Activated CD4-positive, alpha-beta T cell treated with anti-CD3 and anti-CD28 coated beads, Interleukin-10, Interleukin-2, amounts not matched to agents 100 ng/mL and 50 ng/mL, durations not matched to agents 16 hours and 8 hours (primary cell): ENCODE measurements around the gene SGO2.
"Not testable (repeated sequence)": the region's sequence is repeated elsewhere in the genome, so short reads cannot be mapped to it uniquely, and the experiment has no call there.

ENCODE experiments used
- DNase-seq: peaks from one replicate; pipeline ENCODE4 v3.0.0-alpha.2; 2020

Gene SGO2

DNA sequence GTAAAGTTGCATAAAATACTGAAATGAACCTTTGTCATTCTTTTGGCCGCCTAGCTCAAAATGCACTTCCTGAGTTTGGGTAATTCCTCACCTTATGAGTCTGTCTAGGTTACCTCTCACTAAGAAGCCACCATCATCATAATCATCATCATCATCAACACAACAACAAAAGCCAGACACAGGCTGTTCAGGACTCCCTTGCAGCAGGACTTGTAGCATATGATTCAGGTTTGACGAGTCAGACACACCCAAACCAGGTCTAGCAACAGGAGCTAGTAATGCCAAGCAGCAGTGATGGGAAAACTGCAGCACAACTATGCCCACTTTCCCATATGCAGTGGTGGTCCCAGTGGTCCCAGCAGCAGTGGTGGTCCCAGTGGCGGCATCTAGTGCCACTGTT is 2.8 kb upstream of the SGO2 start:
- DNase-seq: peak; percentile 14

- no peak for DNase-seq
Measured at GRCh38 chr2:200523604-200524003, 2.4 kb upstream of the SGO2 start.

- no peak for DNase-seq
Measured at GRCh38 chr2:200525066-200525465, 941 bp upstream of the SGO2 start.

DNA sequence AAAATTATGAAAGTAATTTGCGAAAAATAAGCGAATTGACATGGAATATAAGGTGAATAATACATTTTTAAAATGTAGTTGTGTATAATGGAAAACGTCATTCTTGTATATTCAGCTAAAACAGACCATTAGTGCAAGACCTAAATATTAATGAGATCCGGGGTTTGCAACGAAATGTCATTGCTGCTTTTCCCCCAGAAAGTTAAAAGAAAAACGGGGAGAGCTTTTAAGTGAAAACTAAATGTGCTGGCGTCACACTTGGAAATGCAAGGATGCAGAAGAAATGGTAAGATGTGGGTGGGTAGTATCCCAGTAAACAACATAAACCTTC is 491 bp upstream of the SGO2 start:
- DNase-seq: no peak

DNA sequence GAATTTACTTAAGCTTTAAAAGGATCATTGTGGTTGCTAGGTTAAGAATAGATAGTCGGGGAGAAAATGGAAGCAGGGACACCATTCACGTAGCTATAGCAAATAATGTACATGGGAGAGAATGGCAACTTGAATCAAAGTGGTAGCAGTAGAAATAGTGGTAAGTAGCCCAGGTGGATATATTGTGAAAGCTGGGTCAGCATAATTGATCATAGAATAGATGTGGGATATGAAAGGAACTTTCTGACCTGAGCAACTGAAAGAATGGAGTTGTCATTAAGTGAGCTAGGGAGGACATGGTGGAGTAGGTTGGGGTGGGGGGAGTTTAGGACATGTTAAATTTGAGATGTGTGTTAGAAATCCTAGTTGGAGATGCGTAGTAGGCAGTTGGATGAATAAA is 2.2 kb downstream of the SGO2 start:
- DNase-seq: no peak

- DNase-seq: no peak
Measured at GRCh38 chr2:200533754-200534153, 7.7 kb downstream of the SGO2 start.

- DNase-seq: no peak
Measured at GRCh38 chr2:200534572-200534971, 8.6 kb downstream of the SGO2 start.

- no peak for DNase-seq
Measured at GRCh38 chr2:200538139-200538538, 12.1 kb downstream of the SGO2 start.

DNA sequence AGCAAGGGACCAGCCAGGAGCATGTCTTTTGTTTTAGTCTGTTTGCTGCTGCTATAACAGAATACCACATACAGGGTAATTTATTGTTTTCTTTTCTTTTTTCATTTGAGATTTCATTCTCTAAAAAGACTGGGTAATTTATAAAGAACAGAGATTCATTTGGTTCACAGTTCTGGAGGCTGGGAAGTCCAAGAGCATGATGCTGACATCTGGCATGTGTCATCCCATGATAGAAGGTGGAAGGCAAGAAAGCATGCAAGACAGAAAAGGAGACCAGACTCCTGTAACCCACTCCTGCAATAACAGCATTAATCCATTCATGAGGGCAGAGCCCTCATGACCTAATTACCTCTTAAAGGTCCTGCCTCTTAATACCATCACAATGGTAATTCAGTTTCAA is 14.8 kb downstream of the SGO2 start:
- DNase-seq: no peak

GRCh38 chr2:200566596-200566995 is 40.6 kb downstream of the SGO2 start:
- DNase-seq: not testable (repeated sequence)

GRCh38 chr2:200567932-200568331 is 41.9 kb downstream of the SGO2 start:
- DNase-seq: no peak

DNA sequence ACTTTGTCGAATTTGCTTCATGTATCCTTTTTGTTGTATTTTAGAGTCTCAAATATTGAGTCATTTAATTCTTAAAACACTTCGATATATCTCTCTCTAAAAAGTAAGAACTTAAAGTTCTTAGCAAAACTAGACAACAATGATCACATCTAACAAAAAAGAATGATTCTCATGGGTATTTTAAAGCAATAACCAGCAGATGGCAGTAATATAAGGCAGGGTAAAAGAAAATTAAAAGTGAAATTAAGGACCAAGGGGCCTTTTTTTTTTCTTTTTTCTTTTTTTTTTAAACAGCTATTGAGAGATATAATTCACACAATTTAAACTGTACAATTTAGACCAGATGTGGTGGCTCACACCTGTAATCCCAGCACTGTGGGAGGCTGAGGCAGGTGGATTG is 50.0 kb downstream of the SGO2 start:
- peak; percentile 10 for DNase-seq

- no peak for DNase-seq
Measured at GRCh38 chr2:200577027-200577426, 51.0 kb downstream of the SGO2 start.

DNA sequence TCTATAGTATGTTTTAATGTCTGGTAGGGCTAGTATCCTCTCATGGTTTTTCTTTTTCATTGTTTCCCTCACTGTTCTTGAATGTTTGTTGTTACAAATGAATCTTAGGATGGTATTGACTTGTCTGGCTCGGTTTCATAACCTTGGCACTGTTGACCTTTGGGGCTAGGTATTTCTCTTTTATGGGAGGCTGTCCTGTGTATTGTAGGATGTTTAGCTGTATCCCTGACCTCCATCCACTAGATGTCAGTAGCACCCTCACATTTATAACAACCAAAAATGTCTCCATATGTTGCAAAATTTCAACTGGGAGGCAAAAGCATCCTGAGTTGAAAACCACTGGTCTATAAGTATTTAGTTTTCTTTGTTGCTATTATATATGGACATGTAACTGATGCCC is 52.8 kb downstream of the SGO2 start:
- DNase-seq: peak; percentile 50

DNA sequence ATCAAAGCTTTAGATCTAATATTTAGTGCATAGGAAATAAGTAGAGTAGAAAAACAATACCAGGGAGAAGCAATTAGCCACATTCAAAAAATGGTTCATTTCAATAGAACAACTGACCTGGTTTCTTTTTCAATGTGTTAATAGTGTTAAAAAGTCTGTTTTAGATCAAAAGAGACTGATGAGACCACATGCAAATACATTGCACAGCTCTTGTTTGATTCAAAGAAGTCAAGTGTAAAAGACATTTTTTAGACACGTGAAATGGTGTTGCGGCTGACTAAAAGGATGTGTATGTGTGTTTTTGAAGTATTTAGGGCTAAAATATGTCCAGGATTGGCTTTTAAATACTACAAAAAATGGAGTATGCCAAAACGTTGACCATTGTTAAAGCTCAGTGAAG is 58.6 kb downstream of the SGO2 start:
- no peak for DNase-seq

DNA sequence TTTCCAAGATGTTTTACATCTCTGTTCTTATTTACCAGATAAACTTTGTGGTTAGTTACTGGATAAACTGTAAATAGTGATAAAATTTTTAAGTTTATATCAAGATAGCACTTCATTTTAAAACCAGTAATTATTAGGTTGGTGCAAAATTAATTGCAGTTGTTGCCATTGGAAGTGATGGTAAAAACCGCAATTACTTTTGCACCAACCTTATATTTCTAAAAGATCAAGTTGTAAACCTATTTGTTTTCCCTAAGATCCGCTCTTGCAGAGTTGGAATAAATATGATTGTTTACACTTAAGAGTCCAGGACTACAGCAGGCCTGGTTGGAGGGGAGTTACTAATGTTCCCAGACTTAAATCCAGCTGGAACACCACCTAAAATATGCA is 59.3 kb downstream of the SGO2 start:
- DNase-seq: no peak

DNA sequence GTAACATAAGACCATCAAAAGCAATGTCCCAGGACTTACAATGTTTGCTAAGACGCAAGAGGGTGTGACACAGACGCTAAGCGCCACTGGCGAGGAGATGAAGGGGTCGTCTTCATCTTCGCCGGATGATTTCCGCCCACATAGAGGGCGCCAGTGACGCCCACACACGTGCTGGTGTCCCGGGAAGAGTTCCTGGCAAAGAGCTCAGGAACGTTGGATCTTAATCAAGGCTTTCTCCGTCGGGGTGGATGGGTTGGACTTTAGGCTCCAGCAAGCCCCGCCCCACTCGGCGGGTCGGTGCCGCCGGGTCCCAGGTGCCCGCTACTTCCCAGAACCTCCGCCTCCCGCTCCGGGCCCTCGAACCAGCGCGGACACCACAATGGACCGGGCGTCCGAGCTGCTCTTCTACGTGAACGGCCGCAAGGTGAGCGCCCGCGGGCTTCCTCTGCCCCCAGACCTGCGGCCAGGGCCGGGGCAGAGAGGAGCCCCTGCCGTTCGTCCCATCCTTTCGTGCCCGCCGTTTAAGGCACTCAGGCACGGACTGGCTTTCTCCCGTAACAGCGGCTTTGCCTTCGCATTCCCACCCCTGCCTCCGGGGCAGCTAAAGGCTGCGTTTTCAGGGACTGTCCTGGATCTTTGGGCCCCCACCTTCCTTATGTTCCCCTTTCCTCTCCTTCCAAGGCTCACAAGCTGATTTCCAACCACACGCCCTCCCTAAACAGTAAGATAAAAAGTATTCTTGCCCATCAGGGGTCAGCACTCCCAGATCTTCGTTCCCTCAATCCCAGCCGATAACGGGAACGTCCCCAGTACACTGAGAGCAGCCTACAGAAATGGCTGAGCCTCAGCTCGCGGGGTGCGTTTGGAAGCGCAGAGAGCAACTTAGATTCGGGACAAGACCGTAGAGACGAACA is 60.0 kb downstream of the SGO2 start, which contains the start of gene AOX1:
TSS of gene AOX1 (plus strand) at position 285 of the 914 bp plus-strand sequence. CDS start at position 380, 95 bp downstream.
- DNase-seq: peak; percentile 8

DNA sequence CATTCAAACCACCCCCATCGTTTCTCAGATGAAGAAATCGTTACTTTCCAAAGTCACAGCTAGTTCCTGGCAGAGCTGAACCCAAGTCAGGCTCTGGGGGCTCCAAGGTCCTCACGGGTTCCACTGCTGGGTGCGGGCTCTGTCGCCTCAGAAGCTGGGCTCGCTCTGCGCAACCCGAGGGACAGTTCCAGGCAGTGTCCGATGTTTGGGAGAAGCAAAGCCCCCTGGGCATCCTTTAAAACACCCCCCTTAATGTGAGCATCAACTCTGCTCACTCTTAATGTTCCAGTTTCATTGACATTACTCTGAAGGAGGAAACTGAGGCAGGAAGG is 60.6 kb downstream of the SGO2 start:
- no peak for DNase-seq

- DNase-seq: no peak
Measured at GRCh38 chr2:200587007-200587616, 61.1 kb downstream of the SGO2 start.

DNA sequence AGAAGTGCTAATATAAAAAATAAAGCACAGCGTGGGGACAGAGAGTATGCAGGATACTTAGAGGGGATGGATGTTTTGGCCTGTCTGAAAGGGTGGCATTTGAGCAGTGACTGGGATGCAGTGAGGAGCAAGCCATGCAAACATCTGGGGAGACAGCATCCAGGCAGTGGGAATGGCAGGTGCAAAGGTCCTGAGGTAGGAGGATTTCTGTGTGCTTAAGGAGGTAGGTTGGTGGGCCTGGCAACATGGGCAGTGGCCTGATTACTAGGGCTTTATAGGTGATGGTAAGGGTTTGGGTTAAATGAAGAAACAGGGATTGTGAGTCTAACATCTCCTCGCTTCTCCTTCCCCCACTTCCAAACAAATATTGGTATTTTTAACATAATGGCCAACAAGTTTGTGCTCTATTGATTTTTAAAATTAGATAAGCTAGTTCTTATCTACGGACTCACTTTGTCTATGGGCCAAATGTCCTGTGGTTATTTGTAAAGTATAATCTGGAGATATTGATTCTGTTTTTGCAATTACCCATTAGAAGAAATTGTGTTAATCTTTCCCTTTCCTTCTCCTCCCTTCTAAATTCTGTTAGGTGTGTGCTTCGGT is 62.2 kb downstream of the SGO2 start:
- DNase-seq: no peak

GRCh38 chr2:200590090-200590489 is 64.1 kb downstream of the SGO2 start:
- DNase-seq: no peak

GRCh38 chr2:200591308-200591707 is 65.3 kb downstream of the SGO2 start:
- DNase-seq: no peak

DNA sequence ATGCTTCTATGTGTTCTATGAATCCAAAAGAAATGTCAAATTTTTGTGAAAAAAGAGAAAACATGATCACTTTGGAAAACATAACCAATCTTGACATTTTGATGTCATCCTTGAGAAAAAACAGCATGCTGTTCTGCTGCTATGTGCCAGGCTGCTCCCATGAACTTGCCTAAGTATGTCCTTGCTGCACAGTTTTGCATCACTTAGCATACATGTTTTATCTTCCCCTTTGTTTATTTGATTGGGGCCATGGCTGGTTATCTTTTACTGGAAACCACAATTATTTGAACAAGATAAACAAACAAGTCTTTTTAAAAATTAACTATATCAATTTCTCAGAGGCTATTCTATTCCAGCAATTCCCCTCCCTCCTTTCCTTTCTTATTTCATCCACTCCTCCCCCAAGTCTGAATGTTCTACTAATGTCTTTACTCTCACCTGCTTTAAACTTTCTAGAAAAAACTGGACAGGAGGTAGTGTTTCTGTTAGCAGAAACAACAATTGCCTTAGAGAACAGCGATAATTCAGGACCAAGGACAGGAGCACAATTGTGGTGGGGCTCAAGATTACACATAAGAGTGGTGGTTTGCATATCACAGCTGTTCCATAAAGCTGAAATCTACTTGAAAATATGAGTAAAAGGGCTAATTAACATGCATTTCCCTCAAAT is 66.5 kb downstream of the SGO2 start:
- DNase-seq: no peak

GRCh38 chr2:200593905-200594304 is 67.9 kb downstream of the SGO2 start:
- DNase-seq: no peak
